ENCODE results near the gene SLC25A18.

Gene SLC25A18

GRCh38 chr22:17581056-17581455, 17.8 kb downstream of the SLC25A18 start:
- no peak overlapping the region for H3K9ac ChIP-seq
- H2AFZ ChIP-seq = no peak overlapping the region
- no peaks in the 10 kb centered on the region for H3K79me2 ChIP-seq
- H3K4me1 ChIP-seq = no peaks in the 10 kb centered on the region
- TF ChIP-seq CTCF (IDR thresholded peaks at IDR 0.05) = no peak
- no peaks in the 10 kb centered on the region for H3K27me3 ChIP-seq (ENCODE audit: control insufficient read depth, insufficient read depth, low read length)
- no peak overlapping the region for H3K4me3 ChIP-seq (ENCODE audit: low read depth, low read length)
- no peak overlapping the region for H3K4me2 ChIP-seq (ENCODE audit: low read length)
- H3K36me3 ChIP-seq (ENCODE audit: control insufficient read depth, insufficient read depth, low read length) = no peaks in the 10 kb centered on the region
- no peak overlapping the region for H3K27ac ChIP-seq
- H3K9me3 ChIP-seq (ENCODE audit: control insufficient read depth, low read length) = no peaks in the 10 kb centered on the region

- H3K79me2 ChIP-seq = no peaks in the 10 kb centered on the region
- TF ChIP-seq CTCF (IDR thresholded peaks at IDR 0.05) = no peak
- H2AFZ ChIP-seq = no peak overlapping the region
- no peaks in the 10 kb centered on the region for H3K4me1 ChIP-seq
- H3K9me3 ChIP-seq (ENCODE audit: control insufficient read depth, low read length) = no peaks in the 10 kb centered on the region
- no peaks in the 10 kb centered on the region for H3K36me3 ChIP-seq (ENCODE audit: control insufficient read depth, insufficient read depth, low read length)
- no peak overlapping the region for H3K4me3 ChIP-seq (ENCODE audit: low read depth, low read length)
- no peak overlapping the region for H3K9ac ChIP-seq
- H3K27ac ChIP-seq = no peak overlapping the region
- H3K27me3 ChIP-seq (ENCODE audit: control insufficient read depth, insufficient read depth, low read length) = no peaks in the 10 kb centered on the region
- no peak overlapping the region for H3K4me2 ChIP-seq (ENCODE audit: low read length)
These were observed 18.3 kb downstream of the SLC25A18 start for GRCh38 chr22:17581631-17582030.

- Histone ChIP-seq H3K27me3 (ENCODE audit: control insufficient read depth, insufficient read depth, low read length) (no peaks in the 10 kb centered on the region), H3K9ac (no peak overlapping the region), H3K27ac (no peak overlapping the region), H3K36me3 (ENCODE audit: control insufficient read depth, insufficient read depth, low read length) (no peaks in the 10 kb centered on the region), H2AFZ (no peak overlapping the region), H3K4me1 (no peaks in the 10 kb centered on the region), H3K9me3 (ENCODE audit: control insufficient read depth, low read length) (no peaks in the 10 kb centered on the region), H3K79me2 (no peaks in the 10 kb centered on the region), H3K4me3 (ENCODE audit: low read depth, low read length) (no peak overlapping the region), H3K4me2 (ENCODE audit: low read length) (no peak overlapping the region)
- TF ChIP-seq CTCF (IDR thresholded peaks at IDR 0.05) = no peak
These were observed 19.9 kb downstream of the SLC25A18 start for GRCh38 chr22:17583151-17583550.

GRCh38 chr22:17586831-17587440, 23.6 kb downstream of the SLC25A18 start:
- Histone ChIP-seq H3K36me3 (ENCODE audit: control insufficient read depth, insufficient read depth, low read length) (no peaks in the 10 kb centered on the region), H3K79me2 (no peaks in the 10 kb centered on the region), H3K9ac (no peak overlapping the region), H3K9me3 (ENCODE audit: control insufficient read depth, low read length) (no peaks in the 10 kb centered on the region), H3K27ac (no peak overlapping the region), H3K4me3 (ENCODE audit: low read depth, low read length) (no peak overlapping the region), H2AFZ (no peak overlapping the region), H3K27me3 (ENCODE audit: control insufficient read depth, insufficient read depth, low read length) (no peaks in the 10 kb centered on the region), H3K4me2 (ENCODE audit: low read length) (no peak overlapping the region), H3K4me1 (no peaks in the 10 kb centered on the region)
- no peak for TF ChIP-seq CTCF (IDR thresholded peaks at IDR 0.05)

- TF ChIP-seq CTCF (IDR thresholded peaks at IDR 0.05) = no peak
- H3K9me3 ChIP-seq (ENCODE audit: control insufficient read depth, low read length) = no peaks in the 10 kb centered on the region
- H3K4me3 ChIP-seq (ENCODE audit: low read depth, low read length) = no peak overlapping the region
- H3K4me1 ChIP-seq = no peaks in the 10 kb centered on the region
- no peak overlapping the region for H2AFZ ChIP-seq
- no peaks in the 10 kb centered on the region for H3K36me3 ChIP-seq (ENCODE audit: control insufficient read depth, insufficient read depth, low read length)
- no peak overlapping the region for H3K27ac ChIP-seq
- H3K79me2 ChIP-seq = no peaks in the 10 kb centered on the region
- no peak overlapping the region for H3K4me2 ChIP-seq (ENCODE audit: low read length)
- H3K9ac ChIP-seq = no peak overlapping the region
- no peaks in the 10 kb centered on the region for H3K27me3 ChIP-seq (ENCODE audit: control insufficient read depth, insufficient read depth, low read length)
These were observed 24.3 kb downstream of the SLC25A18 start for GRCh38 chr22:17587629-17588028.

Data from parathyroid adenoma (tissue), 2 donors.